HEK293T (cell line): ENCODE results near the gene USP33.
"Not testable (repeated sequence)": the region's sequence is repeated elsewhere in the genome, so short reads cannot be mapped to it uniquely, and the experiment has no call there.

Experiments
- CTCF ChIA-PET: fragments of 350-600 bp; formaldehyde crosslinking; extraction: SDS; loops from one replicate; lab custom pipeline; 2021; ENCODE audit warnings: antibody characterized with exemption, inconsistent platforms; lab: Yijun Ruan, JAX
- POLR2A ChIA-PET: fragments of 350-600 bp; formaldehyde crosslinking; extraction: SDS; loops from one replicate; lab custom pipeline; 2020; ENCODE audit warnings: antibody characterized with exemption, inconsistent platforms; lab: Yijun Ruan, JAX
- DNase-seq: peaks from one replicate; pipeline ENCODE4 v3.0.0; 2012; ENCODE audit warnings: mixed read lengths; ENCODE audit errors: extremely low spot score
- ARNT ChIP-seq: fragments of 450-650 bp; IDR thresholded peaks from 2 replicates; pipeline ENCODE4 v1.6.1; 2017; ENCODE audit warnings: mild to moderate bottlenecking
- BHLHE40 ChIP-seq: fragments of 450-650 bp; IDR thresholded peaks from 2 replicates; pipeline ENCODE4 v1.6.1; 2016; ENCODE audit warnings: mild to moderate bottlenecking, moderate library complexity, borderline replicate concordance
- CTBP1 ChIP-seq: fragments of 450-650 bp; IDR thresholded peaks from 2 replicates; pipeline ENCODE4 v1.6.1; 2016; ENCODE audit warnings: borderline replicate concordance
- ELF4 ChIP-seq: fragments of 450-650 bp; IDR thresholded peaks from 2 replicates; pipeline ENCODE4 v1.6.1; 2017; ENCODE audit warnings: antibody characterized with exemption
- FOXA1 ChIP-seq: fragments of 450-650 bp; IDR thresholded peaks from 2 replicates; pipeline ENCODE4 v1.6.1; 2016; ENCODE audit warnings: mild to moderate bottlenecking
- FOXK2 ChIP-seq: fragments of 450-650 bp; IDR thresholded peaks from 2 replicates; pipeline ENCODE4 v1.6.1; 2016; ENCODE audit warnings: mild to moderate bottlenecking
- FOXM1 ChIP-seq: fragments of 450-650 bp; IDR thresholded peaks from 2 replicates; pipeline ENCODE4 v1.6.1; 2017; ENCODE audit warnings: mild to moderate bottlenecking, borderline replicate concordance
- HDGF ChIP-seq: fragments of 450-650 bp; IDR thresholded peaks from 2 replicates; pipeline ENCODE4 v1.6.1; 2017; ENCODE audit warnings: antibody characterized with exemption, borderline replicate concordance
- L3MBTL2 ChIP-seq: fragments of 450-650 bp; conservative IDR thresholded peaks from 2 replicates; pipeline ENCODE4 v1.6.1; 2016; ENCODE audit warnings: mild to moderate bottlenecking
- LEF1 ChIP-seq: fragments of 450-650 bp; IDR thresholded peaks from 2 replicates; pipeline ENCODE4 v1.6.1; 2017; ENCODE audit warnings: mild to moderate bottlenecking, borderline replicate concordance
- NFRKB ChIP-seq: fragments of 450-650 bp; IDR thresholded peaks from 2 replicates; pipeline ENCODE4 v1.6.1; 2016; ENCODE audit warnings: mild to moderate bottlenecking, moderate library complexity
- SP1 ChIP-seq: fragments of 450-650 bp; IDR thresholded peaks from 2 replicates; pipeline ENCODE4 v1.6.1; 2017
- SUZ12 ChIP-seq: fragments of 450-650 bp; IDR thresholded peaks from 2 replicates; pipeline ENCODE4 v1.6.1; 2016; ENCODE audit warnings: mild to moderate bottlenecking
- TARDBP ChIP-seq: fragments of 450-650 bp; IDR thresholded peaks from 2 replicates; pipeline ENCODE4 v1.6.1; 2016
- ZNF384 ChIP-seq: fragments of 450-650 bp; IDR thresholded peaks from 2 replicates; pipeline ENCODE4 v1.6.1; 2016
- TF ChIP-seq, protein P1 (sequence below): fragments of 450-650 bp; IDR thresholded peaks from 2 replicates; pipeline ENCODE4 v1.6.1; 2016

Gene USP33

GRCh38 chr1:77659879-77660593 is 99.6 kb downstream of the USP33 start:
- CTCF ChIA-PET = interaction anchor here (0.6 kb wide), 1 partner anchor 179 kb away, joined by 4 read pairs; no protein-coding TSS in a partner anchor
- DNase-seq = no peak
- POLR2A ChIA-PET = no interaction called here
- TF ChIP-seq ARNT (no peak), ZNF384 (no peak), SUZ12 (no peak), TARDBP (no peak), FOXK2 (no peak), L3MBTL2 (no peak)

- CTCF ChIA-PET = interaction anchor here (0.7 kb wide), 1 partner anchor 1363 kb away, joined by 3 read pairs; no protein-coding TSS in a partner anchor
- TF ChIP-seq FOXK2 (no peak), SP1 (no peak), ARNT (no peak), FOXM1 (no peak)
- POLR2A ChIA-PET = no interaction called here
- no peak for DNase-seq
These were observed 101.4 kb downstream of the USP33 start for GRCh38 chr1:77658271-77658670.

DNA sequence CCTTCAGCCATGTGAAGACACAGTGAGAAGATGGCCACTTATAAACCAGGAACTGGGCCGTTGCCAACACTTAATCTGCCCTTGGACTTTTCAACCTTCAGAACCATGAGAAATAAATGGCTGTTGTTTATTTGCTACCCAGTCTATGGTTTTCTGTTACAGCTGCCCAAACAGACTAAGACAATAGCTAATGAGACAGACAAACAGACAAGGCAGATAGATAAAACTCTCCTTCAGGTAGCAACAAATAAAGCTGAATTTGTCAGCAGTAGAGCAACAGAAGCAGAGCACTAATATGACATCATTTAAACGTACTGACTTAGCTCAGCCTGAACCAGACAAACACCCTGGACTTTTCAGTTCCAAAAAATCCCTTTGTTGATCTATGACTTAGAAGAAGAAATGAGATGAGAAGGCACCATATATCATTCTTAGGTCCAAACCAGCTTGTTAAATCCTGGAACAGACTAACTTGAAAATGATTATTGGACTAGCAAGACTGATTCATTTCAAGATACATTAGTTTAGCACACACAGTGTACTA is 104.1 kb downstream of the USP33 start:
- DNase-seq = no peak
- TF ChIP-seq TARDBP = no peak
- no peak for TF ChIP-seq ZNF384
- TF ChIP-seq CTBP1 = no peak
- no peak for TF ChIP-seq BHLHE40
- TF ChIP-seq NFRKB = no peak
- no peak for TF ChIP-seq FOXA1
- TF ChIP-seq ELF4 = no peak
- CTCF ChIA-PET = no interaction called here
- POLR2A ChIA-PET = no interaction called here

DNA sequence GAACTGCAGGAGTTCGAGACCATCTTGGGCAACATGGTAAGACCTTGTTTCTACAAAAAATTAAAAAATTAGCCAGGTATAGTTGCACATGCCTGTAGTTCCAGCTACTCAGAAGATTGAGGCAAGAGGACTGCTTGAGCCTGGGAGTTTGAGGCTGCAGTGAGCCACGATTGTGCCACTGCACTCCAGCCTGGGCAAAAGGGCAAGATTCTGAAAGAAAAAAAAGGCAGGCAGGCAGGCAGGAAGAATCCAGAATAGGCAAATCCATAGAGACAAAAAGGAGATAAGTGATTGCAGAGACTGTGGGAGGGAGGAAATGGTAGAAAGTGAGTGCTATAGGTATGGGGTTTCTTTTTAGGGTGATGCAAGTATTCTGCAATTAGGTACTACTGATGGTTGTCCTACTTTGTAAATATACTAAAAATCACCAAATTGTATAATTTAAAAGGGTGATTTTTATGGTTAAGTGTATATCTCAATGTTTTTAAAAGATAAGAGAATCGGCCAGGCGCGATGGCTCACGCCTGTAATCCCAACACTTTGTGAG is 106.6 kb downstream of the USP33 start:
- CTCF ChIA-PET = no interaction called here
- DNase-seq = no peak
- no peak for TF ChIP-seq TARDBP
- TF ChIP-seq FOXK2 = no peak
- TF ChIP-seq FOXM1 = no peak
- TF ChIP-seq, protein P1, sequence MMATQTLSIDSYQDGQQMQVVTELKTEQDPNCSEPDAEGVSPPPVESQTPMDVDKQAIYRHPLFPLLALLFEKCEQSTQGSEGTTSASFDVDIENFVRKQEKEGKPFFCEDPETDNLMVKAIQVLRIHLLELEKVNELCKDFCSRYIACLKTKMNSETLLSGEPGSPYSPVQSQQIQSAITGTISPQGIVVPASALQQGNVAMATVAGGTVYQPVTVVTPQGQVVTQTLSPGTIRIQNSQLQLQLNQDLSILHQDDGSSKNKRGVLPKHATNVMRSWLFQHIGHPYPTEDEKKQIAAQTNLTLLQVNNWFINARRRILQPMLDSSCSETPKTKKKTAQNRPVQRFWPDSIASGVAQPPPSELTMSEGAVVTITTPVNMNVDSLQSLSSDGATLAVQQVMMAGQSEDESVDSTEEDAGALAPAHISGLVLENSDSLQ = no peak
- TF ChIP-seq HDGF = no peak
- TF ChIP-seq FOXA1 = no peak
- TF ChIP-seq LEF1 = no peak
- TF ChIP-seq ELF4 = no peak
- TF ChIP-seq SUZ12 = no peak
- no peak for TF ChIP-seq L3MBTL2
- no peak for TF ChIP-seq BHLHE40
- TF ChIP-seq SP1 = no peak
- TF ChIP-seq NFRKB = no peak
- no peak for TF ChIP-seq ARNT
- POLR2A ChIA-PET = no interaction called here

DNA sequence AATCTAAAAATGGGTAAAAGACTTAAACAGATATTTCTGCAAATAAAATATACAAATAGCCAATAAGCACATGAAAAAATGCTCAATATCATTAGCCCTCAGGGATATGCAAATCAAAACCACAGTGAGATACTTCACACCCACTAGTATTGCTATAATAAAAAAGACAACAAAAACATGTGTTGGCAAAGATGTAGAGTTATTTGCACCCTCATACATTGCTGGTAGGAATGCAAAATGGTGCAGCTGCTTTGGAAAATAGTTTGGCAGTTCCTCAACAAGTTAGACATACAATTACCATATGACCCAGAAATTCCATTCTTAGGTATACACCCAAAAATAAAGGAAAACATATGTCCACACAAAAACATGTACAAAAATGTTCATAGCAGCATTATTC is 107.4 kb downstream of the USP33 start:
- ChIA-PET CTCF (interaction anchor here (0.6 kb wide), 1 partner anchor 13 kb away, joined by 4 read pairs; no protein-coding TSS in a partner anchor), POLR2A (no interaction called here)
- DNase-seq = no peak
- no peak for TF ChIP-seq BHLHE40
- no peak for TF ChIP-seq LEF1

GRCh38 chr1:77649127-77649526 is 110.5 kb downstream of the USP33 start:
- CTCF ChIA-PET = no interaction called here
- POLR2A ChIA-PET = no interaction called here
- TF ChIP-seq CTBP1 = no peak
- no peak for TF ChIP-seq FOXM1
- TF ChIP-seq L3MBTL2 = no peak
- TF ChIP-seq TARDBP = no peak
- TF ChIP-seq HDGF = no peak
- no peak for TF ChIP-seq NFRKB
- no peak for TF ChIP-seq ELF4
- TF ChIP-seq, protein P1 = no peak
- no peak for TF ChIP-seq ZNF384
- no peak for TF ChIP-seq FOXA1
- no peak for TF ChIP-seq FOXK2
- no peak for TF ChIP-seq SUZ12
- DNase-seq = no peak

DNA sequence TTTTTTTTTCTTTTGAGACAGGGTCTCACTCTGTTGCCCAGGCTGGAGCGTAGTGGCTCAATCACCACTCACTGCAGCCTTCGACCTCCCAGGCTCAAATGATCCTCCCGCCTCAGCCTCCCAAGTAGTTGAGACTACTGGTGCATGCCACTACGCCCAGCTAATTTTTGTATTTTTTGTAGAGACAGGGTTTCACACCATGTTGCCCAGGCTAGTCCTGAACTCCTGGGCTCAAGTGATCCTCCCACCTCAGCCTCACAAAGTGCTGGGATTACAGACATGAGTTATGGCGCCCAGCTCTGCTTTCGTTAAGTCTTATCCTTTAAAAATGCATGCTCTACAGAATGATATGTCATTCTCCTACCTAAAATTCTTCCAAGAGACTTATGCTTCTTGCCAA is 113.4 kb downstream of the USP33 start:
- CTCF ChIA-PET, POLR2A ChIA-PET: not testable (repeated sequence)

More for the DNA sequence above, 113.4 kb downstream of the USP33 start:
- not testable (repeated sequence) for DNase-seq
